ENCODE data around the gene CTNNA1.

The CTNNA1 gene

GRCh38 chr5:138778234-138778633, 25.0 kb downstream of the CTNNA1 start:
- Histone ChIP-seq H3K4me3 (no peak overlapping the region), H3K36me3 (peaks cover 3 to 16% (median 9%) of the 10 kb centered on the region in 3 donors), H3K4me1 (peaks cover 0 to 35% (median 5%) of the 10 kb centered on the region in 4 donors), H3K27ac (no peak overlapping the region), H3K27me3 (no peaks in the 10 kb centered on the region), H3K9me3 (no peaks in the 10 kb centered on the region)
- TF ChIP-seq CTCF (IDR thresholded peaks at IDR 0.05), result no peak
- no peak for DNase-seq
- intact Hi-C loops (cut with DNase I; ENCODE audit: low total_unique reads), result no loop called here

GRCh38 chr5:138783976-138784375, 30.8 kb downstream of the CTNNA1 start:
- DNase-seq, result no peak
- peaks cover 0 to 45% (median 3%) of the 10 kb centered on the region in 4 donors for H3K4me1 ChIP-seq

GRCh38 chr5:138784590-138784989, 31.4 kb downstream of the CTNNA1 start:
- Histone ChIP-seq H3K4me1 (peaks cover 0 to 46% (median 3%) of the 10 kb centered on the region in 4 donors), H3K9me3 (no peaks in the 10 kb centered on the region), H3K27me3 (no peaks in the 10 kb centered on the region), H3K36me3 (peaks cover 3 to 20% (median 7%) of the 10 kb centered on the region in 3 donors), H3K27ac (no peak overlapping the region), H3K4me3 (no peak overlapping the region)
- no peak for DNase-seq
- intact Hi-C loops (cut with DNase I; ENCODE audit: low total_unique reads), result no loop called here
- TF ChIP-seq CTCF (IDR thresholded peaks at IDR 0.05), result no peak

More at GRCh38 chr5:138783976-138784375, 30.8 kb downstream of the CTNNA1 start:
- no peaks in the 10 kb centered on the region for H3K9me3 ChIP-seq
- no peak overlapping the region for H3K4me3 ChIP-seq
- intact Hi-C loops (cut with DNase I; ENCODE audit: low total_unique reads), result no loop called here
- H3K27ac ChIP-seq, result no peak overlapping the region
- peaks cover 3 to 20% (median 7%) of the 10 kb centered on the region in 3 donors for H3K36me3 ChIP-seq
- TF ChIP-seq CTCF (IDR thresholded peaks at IDR 0.05), result no peak
- no peaks in the 10 kb centered on the region for H3K27me3 ChIP-seq

GRCh38 chr5:138789771-138790242, 36.6 kb downstream of the CTNNA1 start:
- H3K4me1 ChIP-seq, result peaks cover 0 to 73% (median 26%) of the 10 kb centered on the region in 4 donors
- H3K4me3 ChIP-seq, result no peak overlapping the region
- peaks cover 0 to 3% (median 0%) of the 10 kb centered on the region in 3 donors for H3K36me3 ChIP-seq
- no peaks in the 10 kb centered on the region for H3K27me3 ChIP-seq
- intact Hi-C loops (cut with DNase I; ENCODE audit: low total_unique reads), result no loop called here
- no peak overlapping the region for H3K27ac ChIP-seq
- no peaks in the 10 kb centered on the region for H3K9me3 ChIP-seq
- DNase-seq, result no peak
- TF ChIP-seq CTCF (IDR thresholded peaks at IDR 0.05), result no peak

- DNase-seq, result no peak
- H3K4me1 ChIP-seq, result peaks cover 0 to 78% (median 26%) of the 10 kb centered on the region in 4 donors
- TF ChIP-seq CTCF (IDR thresholded peaks at IDR 0.05), result no peak
- H3K27me3 ChIP-seq, result no peaks in the 10 kb centered on the region
- no peak overlapping the region for H3K4me3 ChIP-seq
- no peak overlapping the region for H3K27ac ChIP-seq
- no peaks in the 10 kb centered on the region for H3K9me3 ChIP-seq
- intact Hi-C loops (cut with DNase I; ENCODE audit: low total_unique reads), result no loop called here
- H3K36me3 ChIP-seq, result peaks cover 0 to under 1% (median 0%) of the 10 kb centered on the region in 3 donors
These were observed 37.5 kb downstream of the CTNNA1 start for GRCh38 chr5:138790684-138791083.

All from tibial artery (tissue), 4 donors.